Calu3 (cell line): ENCODE results near the gene VGLL4. TPM values are rescaled to one million over a fixed set of nuclear protein-coding genes. Genes with fewer than 3 reads are reported as not detected.

ENCODE experiments used
- BruUV-seq: library from RNA; stranded (reverse); fragments of 400-500 nt; replicated peaks from 2 replicates; lab custom pipeline; 2021; lab: Mats Ljungman, UMichigan
- CTCF ChIA-PET: fragments of 300-600 bp; sonication (Branson Sonifier 250); formaldehyde crosslinking; loops from one replicate; lab custom pipeline; 2022; ENCODE audit warnings: antibody characterized with exemption; lab: Charles Lee
- DNase-seq: peaks from one replicate; pipeline ENCODE4 v3.0.0; 2022
- H3K27ac Mint-ChIP-seq: one replicate; pipeline ENCODE4 v1.8.0; 2022; ENCODE audit warnings: mixed read lengths; ENCODE audit not compliant: unreplicated experiment
- H3K27me3 Mint-ChIP-seq: one replicate; pipeline ENCODE4 v1.8.0; 2022; ENCODE audit warnings: mixed read lengths; ENCODE audit not compliant: unreplicated experiment
- H3K36me3 Mint-ChIP-seq: one replicate; pipeline ENCODE4 v1.8.0; 2022; ENCODE audit warnings: mild to moderate bottlenecking, moderate library complexity, mixed read lengths; ENCODE audit not compliant: insufficient read depth, unreplicated experiment
- H3K4me1 Mint-ChIP-seq: one replicate; pipeline ENCODE4 v1.8.0; 2022; ENCODE audit warnings: mild to moderate bottlenecking, low read depth, mixed read lengths; ENCODE audit not compliant: unreplicated experiment
- H3K4me3 Mint-ChIP-seq: one replicate; pipeline ENCODE4 v1.8.0; 2022; ENCODE audit warnings: mild to moderate bottlenecking, low read depth, moderate library complexity, mixed read lengths; ENCODE audit not compliant: unreplicated experiment
- H3K9me3 Mint-ChIP-seq: one replicate; pipeline ENCODE4 v1.8.0; 2022; ENCODE audit warnings: low read depth, mixed read lengths; ENCODE audit not compliant: unreplicated experiment
- intact Hi-C: fragments of 100-400 bp; cut with micrococcal nuclease; formaldehyde crosslinking; loops from one replicate; pipeline ENCODE4 v1.10.0; 2022; ENCODE audit not compliant: unreplicated experiment
- total RNA-seq: library from RNA; stranded (reverse); gene quantifications from 2 replicates; pipeline ENCODE4 v1.2.3, GENCODE V29; 2022
- TF ChIP-seq, protein P1 (sequence below): fragments of 200-600 bp; IDR thresholded peaks from one replicate; pipeline ENCODE4 v1.8.0; 2022; ENCODE audit warnings: antibody characterized with exemption; ENCODE audit not compliant: unreplicated experiment

The VGLL4 gene
- total RNA-seq, 1 experiment from 2014 or later, result 51.3 TPM

DNA sequence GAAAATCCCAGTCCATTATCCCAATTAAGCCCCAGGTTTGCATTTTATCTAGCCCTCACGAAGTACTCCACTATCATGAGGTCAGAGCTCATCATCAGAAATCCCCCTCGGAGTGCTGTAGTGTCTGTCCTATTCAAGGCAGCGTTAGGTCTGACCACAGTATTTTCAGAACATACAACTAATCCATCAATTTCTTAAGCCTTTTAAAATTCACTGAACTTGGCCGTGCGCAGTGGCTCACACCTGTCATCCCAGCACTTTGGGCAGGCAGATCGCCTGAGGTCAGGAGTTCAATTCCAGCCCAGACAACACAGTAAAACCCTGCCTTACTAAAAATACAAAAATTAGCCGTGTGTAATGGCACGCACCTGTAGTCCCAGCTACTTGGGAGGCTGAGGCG is 11.9 kb downstream of the VGLL4 start:
- TF ChIP-seq, protein P1, sequence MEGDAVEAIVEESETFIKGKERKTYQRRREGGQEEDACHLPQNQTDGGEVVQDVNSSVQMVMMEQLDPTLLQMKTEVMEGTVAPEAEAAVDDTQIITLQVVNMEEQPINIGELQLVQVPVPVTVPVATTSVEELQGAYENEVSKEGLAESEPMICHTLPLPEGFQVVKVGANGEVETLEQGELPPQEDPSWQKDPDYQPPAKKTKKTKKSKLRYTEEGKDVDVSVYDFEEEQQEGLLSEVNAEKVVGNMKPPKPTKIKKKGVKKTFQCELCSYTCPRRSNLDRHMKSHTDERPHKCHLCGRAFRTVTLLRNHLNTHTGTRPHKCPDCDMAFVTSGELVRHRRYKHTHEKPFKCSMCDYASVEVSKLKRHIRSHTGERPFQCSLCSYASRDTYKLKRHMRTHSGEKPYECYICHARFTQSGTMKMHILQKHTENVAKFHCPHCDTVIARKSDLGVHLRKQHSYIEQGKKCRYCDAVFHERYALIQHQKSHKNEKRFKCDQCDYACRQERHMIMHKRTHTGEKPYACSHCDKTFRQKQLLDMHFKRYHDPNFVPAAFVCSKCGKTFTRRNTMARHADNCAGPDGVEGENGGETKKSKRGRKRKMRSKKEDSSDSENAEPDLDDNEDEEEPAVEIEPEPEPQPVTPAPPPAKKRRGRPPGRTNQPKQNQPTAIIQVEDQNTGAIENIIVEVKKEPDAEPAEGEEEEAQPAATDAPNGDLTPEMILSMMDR, result no peak
- Mint-ChIP-seq H3K36me3 (no peaks in the 10 kb centered on the region), H3K9me3 (no peaks in the 10 kb centered on the region), H3K27me3 (no peaks in the 10 kb centered on the region), H3K4me3 (no peak overlapping the region), H3K27ac (no peak overlapping the region), H3K4me1 (no peaks in the 10 kb centered on the region)
- intact Hi-C loops, result no loop called here
- no peak for DNase-seq
- CTCF ChIA-PET, result no interaction called here
- BruUV-seq, result no TSS peak

DNA sequence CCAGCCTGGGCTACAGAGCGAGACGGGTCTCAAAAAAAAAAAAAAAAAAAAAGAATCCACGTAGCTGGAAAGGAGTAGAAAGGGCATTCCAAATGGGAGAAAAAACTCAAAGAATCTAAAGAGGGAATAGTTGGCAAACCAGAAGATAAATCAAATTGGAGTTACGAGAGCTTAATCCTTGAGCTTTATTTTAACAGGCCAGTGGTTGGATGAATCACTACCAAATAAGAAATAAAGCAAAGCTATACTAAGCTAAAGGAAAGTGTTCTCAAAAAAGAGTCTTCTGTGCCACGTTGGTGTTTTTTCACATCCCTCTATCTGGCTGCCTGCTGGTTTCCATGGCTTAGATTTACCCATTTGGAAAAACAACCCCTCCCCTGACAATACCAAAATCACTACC is 14.0 kb downstream of the VGLL4 start:
- Mint-ChIP-seq H3K4me1 (no peaks in the 10 kb centered on the region), H3K36me3 (no peaks in the 10 kb centered on the region), H3K9me3 (no peaks in the 10 kb centered on the region), H3K27ac (no peak overlapping the region), H3K27me3 (no peaks in the 10 kb centered on the region), H3K4me3 (no peak overlapping the region)
- intact Hi-C loops, result no loop called here
- no TSS peak for BruUV-seq
- TF ChIP-seq, protein P1, result no peak
- CTCF ChIA-PET, result no interaction called here
- DNase-seq, result no peak

DNA sequence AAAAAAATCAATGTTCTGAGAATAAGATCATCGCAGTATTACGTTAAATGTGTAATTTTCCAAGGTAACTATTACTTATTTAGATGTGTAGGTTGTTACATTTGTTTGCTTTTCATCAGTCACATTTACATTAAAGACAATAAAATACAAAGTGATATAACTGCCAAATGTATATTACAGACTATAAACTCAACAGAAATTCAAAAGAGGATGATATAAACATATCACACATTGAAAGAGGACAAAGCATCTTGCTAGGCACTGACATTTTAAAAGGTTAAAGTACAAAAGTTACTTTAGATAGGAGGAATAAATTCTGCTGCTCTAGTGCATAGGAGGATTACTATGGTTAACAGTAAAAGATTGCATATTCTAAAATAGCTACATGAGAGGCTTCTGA is 16.1 kb downstream of the VGLL4 start:
- Mint-ChIP-seq H3K27me3 (no peaks in the 10 kb centered on the region), H3K9me3 (no peaks in the 10 kb centered on the region), H3K4me3 (no peak overlapping the region), H3K27ac (no peak overlapping the region), H3K4me1 (no peaks in the 10 kb centered on the region), H3K36me3 (no peaks in the 10 kb centered on the region)
- TF ChIP-seq, protein P1, result no peak
- DNase-seq, result no peak
- CTCF ChIA-PET, result interaction anchor here (0.6 kb wide), 1 partner anchor 196 kb away, joined by 4 read pairs; no protein-coding TSS in a partner anchor
- BruUV-seq, result no TSS peak
- intact Hi-C loops, result no loop called here

DNA sequence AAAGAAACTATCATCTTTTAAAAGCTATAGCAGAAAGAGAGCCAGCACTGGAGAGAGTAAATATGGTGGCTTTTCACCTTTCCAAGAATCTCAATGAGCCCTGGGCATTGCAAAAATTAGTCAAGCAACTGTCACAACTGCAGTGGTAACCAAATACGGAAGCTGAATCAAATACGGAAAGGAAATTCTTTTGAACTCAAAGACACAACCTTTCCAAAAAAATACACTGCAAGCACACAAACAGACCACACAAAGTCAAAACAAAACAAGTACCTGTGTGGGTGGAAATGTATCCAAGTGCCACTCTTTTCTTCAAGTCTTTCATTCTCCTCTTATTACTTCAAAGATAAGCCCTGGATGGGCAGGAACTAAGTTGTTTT is 17.6 kb downstream of the VGLL4 start:
- H3K4me1 Mint-ChIP-seq, result peaks cover 5% of the 10 kb centered on the region

More for the DNA sequence above, 17.6 kb downstream of the VGLL4 start:
- Mint-ChIP-seq H3K9me3 (no peaks in the 10 kb centered on the region), H3K4me3 (no peak overlapping the region), H3K27me3 (no peaks in the 10 kb centered on the region), H3K27ac (no peak overlapping the region), H3K36me3 (no peaks in the 10 kb centered on the region)
- no TSS peak for BruUV-seq
- CTCF ChIA-PET, result interaction anchor here (0.6 kb wide), 1 partner anchor 20 kb away, joined by 4 read pairs; no protein-coding TSS in a partner anchor
- DNase-seq, result no peak
- TF ChIP-seq, protein P1, result no peak
- intact Hi-C loops, result no loop called here
